Measurements from ENCODE around the gene FMNL3. TPM values are rescaled to one million over a fixed set of nuclear protein-coding genes. Genes with fewer than 3 reads are reported as not detected.

FMNL3 gene
- total and polyA plus RNA-seq, 2 of the 13 experiments (the other 11 are each of a cell fraction or from before 2014, with no cell fraction given), result 0.44 to 1.1 TPM

DNA sequence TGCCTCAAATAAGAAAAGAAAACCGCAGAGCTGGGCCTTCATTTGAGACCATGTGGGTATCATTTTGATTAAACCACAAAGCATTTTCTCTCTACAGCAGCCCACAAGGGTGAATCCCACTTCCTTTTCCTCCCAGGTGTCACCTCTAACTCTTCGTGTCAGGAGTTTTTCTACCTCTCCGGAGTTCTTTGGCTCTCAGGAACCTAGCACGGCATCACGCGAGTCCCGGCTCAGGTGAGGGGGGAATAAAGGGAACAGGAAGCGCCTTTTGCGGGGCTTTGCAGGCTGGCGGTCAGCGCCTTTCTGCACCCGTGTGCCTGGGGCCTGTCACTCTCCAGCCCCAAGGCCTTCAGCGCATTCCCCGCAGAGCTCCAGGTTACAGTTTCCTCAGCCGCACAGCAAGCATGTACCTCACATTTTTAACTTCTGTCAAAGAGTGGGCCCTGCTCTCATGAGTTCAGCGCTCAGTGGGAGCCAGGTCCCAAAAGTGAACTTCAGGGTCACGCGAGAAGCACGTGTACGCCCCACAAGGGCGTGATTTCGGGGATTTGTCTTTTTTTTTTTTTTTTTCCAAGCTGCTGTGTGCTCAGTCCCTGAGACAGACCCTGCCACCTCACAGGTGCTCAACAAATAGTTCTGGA is 84.6 kb downstream of the FMNL3 start (continued):
- 0 out of 2 replicates have a peak, but pooled peaks have one; percentile 29 for TF ChIP-seq ZNF780A (CRISPR knock-in tag; IDR thresholded peaks at IDR 0.05)
- TF ChIP-seq SNAPC2 (CRISPR knock-in tag; IDR thresholded peaks at IDR 0.05), result no peak
- peak; percentile 87 for TF ChIP-seq ZNF501 (CRISPR knock-in tag; IDR thresholded peaks at IDR 0.05)
- TF ChIP-seq HNRNPUL1 (IDR thresholded peaks at IDR 0.05; ENCODE audit: low read depth, low read length), result no peak
- TF ChIP-seq, protein P1, sequence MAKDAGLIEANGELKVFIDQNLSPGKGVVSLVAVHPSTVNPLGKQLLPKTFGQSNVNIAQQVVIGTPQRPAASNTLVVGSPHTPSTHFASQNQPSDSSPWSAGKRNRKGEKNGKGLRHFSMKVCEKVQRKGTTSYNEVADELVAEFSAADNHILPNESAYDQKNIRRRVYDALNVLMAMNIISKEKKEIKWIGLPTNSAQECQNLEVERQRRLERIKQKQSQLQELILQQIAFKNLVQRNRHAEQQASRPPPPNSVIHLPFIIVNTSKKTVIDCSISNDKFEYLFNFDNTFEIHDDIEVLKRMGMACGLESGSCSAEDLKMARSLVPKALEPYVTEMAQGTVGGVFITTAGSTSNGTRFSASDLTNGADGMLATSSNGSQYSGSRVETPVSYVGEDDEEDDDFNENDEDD (CRISPR knock-in tag; IDR thresholded peaks at IDR 0.05; ENCODE audit: borderline replicate concordance), result no peak
- TF ChIP-seq NCOA1 (CRISPR knock-in tag; IDR thresholded peaks at IDR 0.05), result peak; percentile 50; the same call in 1 of the 2 replicates
- no peak for TF ChIP-seq SOX6 (IDR thresholded peaks at IDR 0.05)
- peak; percentile 8; the same call in 1 of the 2 replicates for TF ChIP-seq SOX6 (CRISPR knock-in tag; IDR thresholded peaks at IDR 0.05)
- TF ChIP-seq ZNF841 (CRISPR knock-in tag; IDR thresholded peaks at IDR 0.05; ENCODE audit: borderline replicate concordance), result no peak
- TF ChIP-seq ZNF614 (CRISPR knock-in tag; IDR thresholded peaks at IDR 0.05; ENCODE audit: borderline replicate concordance), result no peak
- no peak for TF ChIP-seq CBX2 (IDR thresholded peaks at IDR 0.05; ENCODE audit: low read depth, low read length)
- no peak for TF ChIP-seq CBX2 (CRISPR knock-in tag; IDR thresholded peaks at IDR 0.05; ENCODE audit: low read depth)
- peak; percentile 9; the same call in 1 of the 2 replicates for TF ChIP-seq MYC (CRISPR knock-in tag; IDR thresholded peaks at IDR 0.05; ENCODE audit: borderline replicate concordance)
- TF ChIP-seq, protein P2, sequence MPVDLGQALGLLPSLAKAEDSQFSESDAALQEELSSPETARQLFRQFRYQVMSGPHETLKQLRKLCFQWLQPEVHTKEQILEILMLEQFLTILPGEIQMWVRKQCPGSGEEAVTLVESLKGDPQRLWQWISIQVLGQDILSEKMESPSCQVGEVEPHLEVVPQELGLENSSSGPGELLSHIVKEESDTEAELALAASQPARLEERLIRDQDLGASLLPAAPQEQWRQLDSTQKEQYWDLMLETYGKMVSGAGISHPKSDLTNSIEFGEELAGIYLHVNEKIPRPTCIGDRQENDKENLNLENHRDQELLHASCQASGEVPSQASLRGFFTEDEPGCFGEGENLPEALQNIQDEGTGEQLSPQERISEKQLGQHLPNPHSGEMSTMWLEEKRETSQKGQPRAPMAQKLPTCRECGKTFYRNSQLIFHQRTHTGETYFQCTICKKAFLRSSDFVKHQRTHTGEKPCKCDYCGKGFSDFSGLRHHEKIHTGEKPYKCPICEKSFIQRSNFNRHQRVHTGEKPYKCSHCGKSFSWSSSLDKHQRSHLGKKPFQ (CRISPR knock-in tag; IDR thresholded peaks at IDR 0.05; ENCODE audit: insufficient replicate concordance), result peak; percentile 64
- TF ChIP-seq KLF16 (CRISPR knock-in tag; IDR thresholded peaks at IDR 0.05), result no peak; a peak in 1 of 4 replicates
- TF ChIP-seq ZNF788 (CRISPR knock-in tag; IDR thresholded peaks at IDR 0.05; ENCODE audit: borderline replicate concordance), result 0 out of 2 replicates have a peak, but pooled peaks have one; percentile 12
- peak; percentile 37; the same call in 1 of the 2 replicates for TF ChIP-seq DMAP1 (CRISPR knock-in tag; IDR thresholded peaks at IDR 0.05)
- no peak for TF ChIP-seq SIX4 (CRISPR knock-in tag; IDR thresholded peaks at IDR 0.05)
- peak; percentile 71 for TF ChIP-seq BHLHE40 (IDR thresholded peaks at IDR 0.05; ENCODE audit: low read length)
- no peak for TF ChIP-seq MEF2D (CRISPR knock-in tag; IDR thresholded peaks at IDR 0.05)
- no peak for TF ChIP-seq NFYB (CRISPR knock-in tag; IDR thresholded peaks at IDR 0.05)
- peak; percentile 45; the same call in 1 of the 2 replicates for TF ChIP-seq PHF8 (CRISPR knock-in tag; IDR thresholded peaks at IDR 0.05)
- TF ChIP-seq, protein P3, sequence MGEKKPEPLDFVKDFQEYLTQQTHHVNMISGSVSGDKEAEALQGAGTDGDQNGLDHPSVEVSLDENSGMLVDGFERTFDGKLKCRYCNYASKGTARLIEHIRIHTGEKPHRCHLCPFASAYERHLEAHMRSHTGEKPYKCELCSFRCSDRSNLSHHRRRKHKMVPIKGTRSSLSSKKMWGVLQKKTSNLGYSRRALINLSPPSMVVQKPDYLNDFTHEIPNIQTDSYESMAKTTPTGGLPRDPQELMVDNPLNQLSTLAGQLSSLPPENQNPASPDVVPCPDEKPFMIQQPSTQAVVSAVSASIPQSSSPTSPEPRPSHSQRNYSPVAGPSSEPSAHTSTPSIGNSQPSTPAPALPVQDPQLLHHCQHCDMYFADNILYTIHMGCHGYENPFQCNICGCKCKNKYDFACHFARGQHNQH (CRISPR knock-in tag; IDR thresholded peaks at IDR 0.05), result 0 out of 2 replicates have a peak, but pooled peaks have one; percentile 9
- no peak for TF ChIP-seq POLR2AphosphoS2 (IDR thresholded peaks at IDR 0.05; ENCODE audit: low read depth, low read length)
- TF ChIP-seq ATM (IDR thresholded peaks at IDR 0.05; ENCODE audit: borderline replicate concordance), result no peak
- TF ChIP-seq NFKB2 (CRISPR knock-in tag; IDR thresholded peaks at IDR 0.05; ENCODE audit: borderline replicate concordance), result peak; percentile 11; the same call in 1 of the 2 replicates
- TF ChIP-seq, protein P4, sequence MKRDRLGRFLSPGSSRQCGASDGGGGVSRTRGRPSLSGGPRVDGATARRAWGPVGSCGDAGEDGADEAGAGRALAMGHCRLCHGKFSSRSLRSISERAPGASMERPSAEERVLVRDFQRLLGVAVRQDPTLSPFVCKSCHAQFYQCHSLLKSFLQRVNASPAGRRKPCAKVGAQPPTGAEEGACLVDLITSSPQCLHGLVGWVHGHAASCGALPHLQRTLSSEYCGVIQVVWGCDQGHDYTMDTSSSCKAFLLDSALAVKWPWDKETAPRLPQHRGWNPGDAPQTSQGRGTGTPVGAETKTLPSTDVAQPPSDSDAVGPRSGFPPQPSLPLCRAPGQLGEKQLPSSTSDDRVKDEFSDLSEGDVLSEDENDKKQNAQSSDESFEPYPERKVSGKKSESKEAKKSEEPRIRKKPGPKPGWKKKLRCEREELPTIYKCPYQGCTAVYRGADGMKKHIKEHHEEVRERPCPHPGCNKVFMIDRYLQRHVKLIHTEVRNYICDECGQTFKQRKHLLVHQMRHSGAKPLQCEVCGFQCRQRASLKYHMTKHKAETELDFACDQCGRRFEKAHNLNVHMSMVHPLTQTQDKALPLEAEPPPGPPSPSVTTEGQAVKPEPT (CRISPR knock-in tag; IDR thresholded peaks at IDR 0.05; ENCODE audit: low read depth), result no peak
